CD14-positive monocyte (primary cell): ENCODE data around the gene SELENOF. TPM values are rescaled to one million over a fixed set of nuclear protein-coding genes. Genes with fewer than 3 reads are reported as not detected.

Experiments
- DNase-seq, 3 donors: peaks; one replicate each; pipeline ENCODE4 v3.0.0-alpha.2; 2011 to 2022
- H2AFZ ChIP-seq: 2 replicates; pipeline ENCODE4 v1.6.0; 2012; ENCODE audit warnings: mild to moderate bottlenecking, low read depth, low read length, inconsistent platforms; ENCODE audit not compliant: insufficient read depth, poor library complexity, severe bottlenecking
- H3K27ac ChIP-seq, 2 donors: 1 replicate in 1 of 2; 2 replicates in 1 of 2; pipeline ENCODE4 v1.5.1; 2012 to 2013; ENCODE audit warnings: low read length in 2 of 2, control low read depth in 1 of 2, inconsistent platforms in 1 of 2, low read depth in 1 of 2, mild to moderate bottlenecking in 1 of 2
- H3K27me3 ChIP-seq, 2 donors: one replicate each; pipeline versions ENCODE4 v1.6.0 to v1.6.1; 2011 to 2013; ENCODE audit warnings: low read length in 2 of 2; ENCODE audit not compliant: control insufficient read depth in 2 of 2, insufficient read depth in 2 of 2
- H3K36me3 ChIP-seq, 2 donors: replicated peaks in 1 of 2; 1 replicate in 1 of 2; 2 replicates in 1 of 2; pipeline versions ENCODE4 v1.5.1 to v1.6.1; 2012 to 2013; ENCODE audit warnings: low read length in 2 of 2, control low read depth in 1 of 2, inconsistent platforms in 1 of 2, mild to moderate bottlenecking in 1 of 2; ENCODE audit not compliant: insufficient read depth in 2 of 2, control insufficient read depth in 1 of 2
- H3K4me1 ChIP-seq, 2 donors: 1 replicate in 1 of 2; 2 replicates in 1 of 2; pipeline versions ENCODE4 v1.5.1 to v1.6.1; 2012 to 2013; ENCODE audit warnings: low read length in 2 of 2, control low read depth in 1 of 2, inconsistent platforms in 1 of 2, mild to moderate bottlenecking in 1 of 2, moderate library complexity in 1 of 2; ENCODE audit not compliant: insufficient read depth in 2 of 2, control insufficient read depth in 1 of 2
- H3K4me2 ChIP-seq: replicated peaks from 2 replicates; pipeline ENCODE3; 2012; ENCODE audit warnings: low read length, moderate library complexity, mild to moderate bottlenecking; ENCODE audit not compliant: poor library complexity, severe bottlenecking; ENCODE audit errors: extremely low read depth
- H3K4me3 ChIP-seq, 3 experiments: fragments of 200-600 bp in 1 of 3; sonication (generic) in 1 of 3; replicated peaks in 1 of 3; 1 replicate in 2 of 3; 2 replicates in 1 of 3; pipeline ENCODE4 v1.5.1; 2011 to 2013; ENCODE audit warnings: low read length in 3 of 3, mild to moderate bottlenecking in 3 of 3, control low read depth in 2 of 3, low read depth in 2 of 3, inconsistent platforms in 1 of 3, moderate library complexity in 1 of 3
- H3K79me2 ChIP-seq: 2 replicates; pipeline ENCODE4 v1.6.0; 2012; ENCODE audit warnings: mild to moderate bottlenecking, control low read depth, inconsistent platforms, low read length, moderate library complexity; ENCODE audit not compliant: insufficient read depth
- H3K9ac ChIP-seq: 2 replicates; pipeline ENCODE4 v1.6.0; 2017; ENCODE audit warnings: low read length, mild to moderate bottlenecking; ENCODE audit not compliant: insufficient read depth, poor library complexity, severe bottlenecking
- H3K9me3 ChIP-seq, 2 donors: replicated peaks in 1 of 2; 1 replicate in 1 of 2; 2 replicates in 1 of 2; pipeline versions ENCODE4 v1.5.1 to v1.6.1; 2012 to 2013; ENCODE audit warnings: low read length in 2 of 2, control low read depth in 1 of 2; ENCODE audit not compliant: control insufficient read depth in 1 of 2, insufficient read depth in 1 of 2
- H4K20me1 ChIP-seq: 2 replicates; pipeline ENCODE4 v1.6.0; 2012; ENCODE audit warnings: mild to moderate bottlenecking, low read length, control low read depth, moderate library complexity; ENCODE audit not compliant: insufficient read depth
- H3K27ac Mint-ChIP-seq, 7 donors: one replicate each; pipeline ENCODE4 v1.8.0; 2020; ENCODE audit warnings: mild to moderate bottlenecking in 7 of 7, mixed read lengths in 7 of 7, moderate library complexity in 6 of 7, inconsistent platforms in 2 of 7
- H3K27me3 Mint-ChIP-seq, 3 donors: one replicate each; pipeline ENCODE4 v1.8.0; 2021 to 2022; ENCODE audit warnings: low read depth in 3 of 3, mild to moderate bottlenecking in 3 of 3, mixed read lengths in 3 of 3, moderate library complexity in 3 of 3, inconsistent platforms in 1 of 3
- H3K36me3 Mint-ChIP-seq, 2 donors: one replicate each; pipeline ENCODE4 v1.8.0; 2020; ENCODE audit warnings: mixed read lengths in 2 of 2, inconsistent platforms in 1 of 2, mild to moderate bottlenecking in 1 of 2
- H3K4me1 Mint-ChIP-seq: one replicate; pipeline ENCODE4 v1.8.0; 2020; ENCODE audit warnings: mild to moderate bottlenecking, mixed read lengths
- H3K4me3 Mint-ChIP-seq, 2 donors: one replicate each; pipeline ENCODE4 v1.8.0; 2020; ENCODE audit warnings: mild to moderate bottlenecking in 2 of 2, mixed read lengths in 2 of 2, moderate library complexity in 1 of 2
- H3K9me3 Mint-ChIP-seq, 7 donors: one replicate each; pipeline ENCODE4 v1.8.0; 2020 to 2022; ENCODE audit warnings: mixed read lengths in 7 of 7, mild to moderate bottlenecking in 6 of 7, moderate library complexity in 6 of 7, inconsistent platforms in 2 of 7
- CTCF ChIP-seq: fragments of 200-600 bp; IDR thresholded peaks from one replicate; pipeline ENCODE4 v1.8.0; 2022; ENCODE audit warnings: antibody characterized with exemption, mild to moderate bottlenecking
- WGBS: methylation state at CpG from one replicate; pipeline ENCODE4 v1.1.5; 2013; ENCODE audit warnings: missing lambda C conversion rate; ENCODE audit not compliant: insufficient coverage; 5-methylcytosine and 5-hydroxymethylcytosine counted together
- intact Hi-C, 2 donors: fragments of 100-400 bp; cut with micrococcal nuclease; formaldehyde crosslinking; loops; one replicate each; pipeline versions ENCODE4 v1.15.0 to v1.15.1; 2023
- polyA plus RNA-seq, 3 donors: library from polyadenylated mRNA; depleted of rRNA in 1 of 3; unstranded in 2 of 3; stranded (reverse) in 1 of 3; fragments of 300-500 nt in 2 of 3; fragments of >200 nt in 1 of 3; fragmentation: Illumina TruSeq in 2 of 3; gene quantifications; 1 replicate in 2 of 3; 2 replicates in 1 of 3; pipeline ENCODE4 v1.2.3, GENCODE V29; 2012 to 2021

SELENOF gene
- polyA plus RNA-seq, 3 donors: 111 to 357 (median 339) TPM

DNA sequence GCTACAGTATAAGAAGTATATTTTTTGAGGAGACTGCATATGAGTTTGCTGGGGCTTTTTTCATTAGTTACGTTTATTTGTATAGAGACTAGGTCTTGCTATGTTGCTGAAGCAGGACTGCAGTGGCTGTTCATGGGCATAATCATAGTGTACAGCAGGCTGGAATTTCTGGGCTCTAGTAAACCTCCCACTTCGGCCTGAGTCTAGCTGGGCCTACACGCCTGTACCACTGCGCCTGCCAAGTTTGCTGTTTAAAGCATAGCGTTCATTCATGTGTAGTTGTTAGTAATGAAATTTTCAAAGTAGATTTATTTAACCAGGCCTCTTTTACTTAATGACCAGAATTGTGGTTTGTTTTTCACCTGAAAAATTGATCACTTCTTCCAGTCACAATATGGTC lies 34.3 kb upstream of the SELENOF start:
- H3K79me2 ChIP-seq: no peaks in the 10 kb centered on the region

GRCh38 chr1:86942743-86943142 lies 28.8 kb upstream of the SELENOF start:
- Histone ChIP-seq H3K9me3 (no peaks in the 10 kb centered on the region), H3K79me2 (no peaks in the 10 kb centered on the region), H3K4me2 (no peak overlapping the region), H3K9ac (no peak overlapping the region), H3K4me3 (no peak overlapping the region), H3K27me3 (no peaks in the 10 kb centered on the region), H2AFZ (no peak overlapping the region), H3K36me3 (no peaks in the 10 kb centered on the region), H3K27ac (no peak overlapping the region), H4K20me1 (no peaks in the 10 kb centered on the region), H3K4me1 (no peaks in the 10 kb centered on the region)
- Mint-ChIP-seq H3K4me1 (peaks cover 4% of the 10 kb centered on the region), H3K27ac (no peak overlapping the region), H3K9me3 (no peaks in the 10 kb centered on the region), H3K36me3 (no peaks in the 10 kb centered on the region), H3K27me3 (peaks cover 0 to 3% (median 2%) of the 10 kb centered on the region in 3 donors), H3K4me3 (no peak overlapping the region)
- intact Hi-C loops: no loop called here
- no peak for DNase-seq
- TF ChIP-seq CTCF: no peak

More for the DNA sequence above, 34.3 kb upstream of the SELENOF start:
- Mint-ChIP-seq H3K27me3 (peaks cover 0 to 2% (median 0%) of the 10 kb centered on the region in 3 donors), H3K36me3 (no peaks in the 10 kb centered on the region), H3K9me3 (no peaks in the 10 kb centered on the region), H3K27ac (no peak overlapping the region), H3K4me1 (no peaks in the 10 kb centered on the region), H3K4me3 (no peak overlapping the region)
- intact Hi-C loops: no loop called here
- Histone ChIP-seq H4K20me1 (no peaks in the 10 kb centered on the region), H2AFZ (no peak overlapping the region), H3K9me3 (no peaks in the 10 kb centered on the region), H3K27ac (no peak overlapping the region), H3K4me1 (no peaks in the 10 kb centered on the region), H3K9ac (no peak overlapping the region), H3K36me3 (no peaks in the 10 kb centered on the region), H3K4me2 (no peak overlapping the region), H3K4me3 (no peak overlapping the region), H3K27me3 (no peaks in the 10 kb centered on the region)
- no peak for DNase-seq
- 95% methylated on average over 2 of the region's 5 CpGs for WGBS
- TF ChIP-seq CTCF: no peak
